Ascending aorta (tissue), 2 donors: ENCODE results near the gene C1QTNF1. TPM values are rescaled to one million over a fixed set of nuclear protein-coding genes. Genes with fewer than 3 reads are reported as not detected.

Experiments used
- DNase-seq, 2 donors: peaks; one replicate each; pipeline ENCODE4 v3.0.0-alpha.2; 2019; ENCODE audit warnings: low spot score in 2 of 2
- H3K27ac ChIP-seq, 2 donors: fragments of 200-600 bp; sonication (generic); one replicate each; pipeline ENCODE4 v1.5.1; 2016 to 2017; ENCODE audit warnings: mild to moderate bottlenecking in 1 of 2
- H3K27me3 ChIP-seq: fragments of 200-600 bp; sonication (generic); one replicate; pipeline ENCODE4 v1.5.1; 2017
- H3K36me3 ChIP-seq, 2 donors: fragments of 200-600 bp; sonication (generic); one replicate each; pipeline ENCODE4 v1.5.1; 2016
- H3K4me1 ChIP-seq, 2 donors: fragments of 200-600 bp; sonication (generic); one replicate each; pipeline ENCODE4 v1.5.1; 2016 to 2017; ENCODE audit warnings: mild to moderate bottlenecking in 1 of 2
- H3K4me3 ChIP-seq, 2 donors: fragments of 200-600 bp; sonication (generic); one replicate each; pipeline ENCODE4 v1.5.1; 2016 to 2017; ENCODE audit warnings: mild to moderate bottlenecking in 1 of 2
- H3K9me3 ChIP-seq, 2 donors: fragments of 200-600 bp; sonication (generic); one replicate each; pipeline ENCODE4 v1.5.1; 2016
- intact Hi-C: fragments of 100-400 bp; cut with DNase I; formaldehyde crosslinking; loops from one replicate; pipeline ENCODE4 v1.15.1; 2023
- total RNA-seq: library from RNA; depleted of rRNA; stranded (reverse); fragments of >200 nt; gene quantifications from one replicate; pipeline ENCODE4 v1.1.0, GENCODE V29; 2016
- TF ChIP-seq, protein P1 (sequence below), 3 experiments: fragments of 200-600 bp in 2 of 3; fragments of 450-650 bp in 1 of 3; sonication (generic) in 2 of 3; IDR thresholded peaks; one replicate each; pipeline ENCODE4 v1.5.1; 2016 to 2019; ENCODE audit warnings: antibody characterized with exemption in 3 of 3, mild to moderate bottlenecking in 1 of 3, moderate library complexity in 1 of 3

C1QTNF1 gene, protein sequence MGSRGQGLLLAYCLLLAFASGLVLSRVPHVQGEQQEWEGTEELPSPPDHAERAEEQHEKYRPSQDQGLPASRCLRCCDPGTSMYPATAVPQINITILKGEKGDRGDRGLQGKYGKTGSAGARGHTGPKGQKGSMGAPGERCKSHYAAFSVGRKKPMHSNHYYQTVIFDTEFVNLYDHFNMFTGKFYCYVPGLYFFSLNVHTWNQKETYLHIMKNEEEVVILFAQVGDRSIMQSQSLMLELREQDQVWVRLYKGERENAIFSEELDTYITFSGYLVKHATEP
- 435 TPM for total RNA-seq

DNA sequence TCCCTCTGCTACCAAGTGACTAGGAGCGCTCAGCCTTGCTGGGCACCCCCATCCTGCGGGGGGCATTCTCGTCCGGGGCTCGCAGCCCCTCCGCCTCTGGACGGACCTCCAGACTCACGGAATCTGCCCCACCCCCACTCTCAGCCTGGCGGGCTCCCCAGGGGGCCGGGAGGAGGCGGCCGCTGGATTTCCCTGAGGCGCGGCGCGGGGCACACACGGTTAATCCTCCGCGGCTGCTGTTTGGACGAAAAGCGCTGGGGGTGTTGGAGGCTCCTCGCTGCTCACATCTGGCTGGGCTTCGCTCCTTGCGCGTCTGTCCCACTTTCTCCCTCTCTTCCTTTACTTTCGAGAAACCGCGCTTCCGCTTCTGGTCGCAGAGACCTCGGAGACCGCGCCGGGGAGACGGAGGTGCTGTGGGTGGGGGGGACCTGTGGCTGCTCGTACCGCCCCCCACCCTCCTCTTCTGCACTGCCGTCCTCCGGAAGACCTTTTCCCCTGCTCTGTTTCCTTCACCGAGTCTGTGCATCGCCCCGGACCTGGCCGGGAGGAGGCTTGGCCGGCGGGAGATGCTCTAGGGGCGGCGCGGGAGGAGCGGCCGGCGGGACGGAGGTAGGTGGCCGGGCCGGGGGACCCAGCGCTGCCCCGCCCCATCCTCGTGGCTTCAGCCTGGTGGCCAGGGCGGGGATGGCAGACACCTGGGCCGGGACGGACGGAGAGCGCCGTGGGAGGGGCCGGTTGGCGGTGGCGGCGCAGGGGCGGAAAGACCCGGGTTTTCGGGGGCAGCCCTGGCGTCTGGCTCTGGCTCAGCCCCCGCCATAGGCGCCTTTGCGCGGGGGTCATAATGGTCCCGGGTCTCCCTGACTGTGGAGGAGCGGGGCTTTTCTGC lies at the start of gene C1QTNF1:
Gene C1QTNF1 (plus strand): TSS at position 284 of the 886 bp plus-strand sequence. CDS start 19,800 bp downstream, outside the sequence.
- peak in 1 of 2 donors; percentile 77 for DNase-seq
- intact Hi-C loops, result loop anchor here (5.0 to 10.0 kb wide), 2 partner anchors 87 to 281 kb away; no protein-coding TSS in a partner anchor
- H3K27me3 ChIP-seq, result no peaks in the 10 kb centered on the region
- H3K4me1 ChIP-seq, result peaks cover 38 to 79% of the 10 kb centered on the region in 2 donors
- no peaks in the 10 kb centered on the region for H3K36me3 ChIP-seq
- no peaks in the 10 kb centered on the region for H3K9me3 ChIP-seq
- TF ChIP-seq, protein P1, sequence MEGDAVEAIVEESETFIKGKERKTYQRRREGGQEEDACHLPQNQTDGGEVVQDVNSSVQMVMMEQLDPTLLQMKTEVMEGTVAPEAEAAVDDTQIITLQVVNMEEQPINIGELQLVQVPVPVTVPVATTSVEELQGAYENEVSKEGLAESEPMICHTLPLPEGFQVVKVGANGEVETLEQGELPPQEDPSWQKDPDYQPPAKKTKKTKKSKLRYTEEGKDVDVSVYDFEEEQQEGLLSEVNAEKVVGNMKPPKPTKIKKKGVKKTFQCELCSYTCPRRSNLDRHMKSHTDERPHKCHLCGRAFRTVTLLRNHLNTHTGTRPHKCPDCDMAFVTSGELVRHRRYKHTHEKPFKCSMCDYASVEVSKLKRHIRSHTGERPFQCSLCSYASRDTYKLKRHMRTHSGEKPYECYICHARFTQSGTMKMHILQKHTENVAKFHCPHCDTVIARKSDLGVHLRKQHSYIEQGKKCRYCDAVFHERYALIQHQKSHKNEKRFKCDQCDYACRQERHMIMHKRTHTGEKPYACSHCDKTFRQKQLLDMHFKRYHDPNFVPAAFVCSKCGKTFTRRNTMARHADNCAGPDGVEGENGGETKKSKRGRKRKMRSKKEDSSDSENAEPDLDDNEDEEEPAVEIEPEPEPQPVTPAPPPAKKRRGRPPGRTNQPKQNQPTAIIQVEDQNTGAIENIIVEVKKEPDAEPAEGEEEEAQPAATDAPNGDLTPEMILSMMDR (IDR thresholded peaks at IDR 0.05), result peak; percentile 51 to 66 (median 61)
- peak within 1 kb of the TSS; percentile 86 to 89 for H3K27ac ChIP-seq
- H3K4me3 ChIP-seq, result peak within 1 kb of the TSS; percentile 68 to 93

DNA sequence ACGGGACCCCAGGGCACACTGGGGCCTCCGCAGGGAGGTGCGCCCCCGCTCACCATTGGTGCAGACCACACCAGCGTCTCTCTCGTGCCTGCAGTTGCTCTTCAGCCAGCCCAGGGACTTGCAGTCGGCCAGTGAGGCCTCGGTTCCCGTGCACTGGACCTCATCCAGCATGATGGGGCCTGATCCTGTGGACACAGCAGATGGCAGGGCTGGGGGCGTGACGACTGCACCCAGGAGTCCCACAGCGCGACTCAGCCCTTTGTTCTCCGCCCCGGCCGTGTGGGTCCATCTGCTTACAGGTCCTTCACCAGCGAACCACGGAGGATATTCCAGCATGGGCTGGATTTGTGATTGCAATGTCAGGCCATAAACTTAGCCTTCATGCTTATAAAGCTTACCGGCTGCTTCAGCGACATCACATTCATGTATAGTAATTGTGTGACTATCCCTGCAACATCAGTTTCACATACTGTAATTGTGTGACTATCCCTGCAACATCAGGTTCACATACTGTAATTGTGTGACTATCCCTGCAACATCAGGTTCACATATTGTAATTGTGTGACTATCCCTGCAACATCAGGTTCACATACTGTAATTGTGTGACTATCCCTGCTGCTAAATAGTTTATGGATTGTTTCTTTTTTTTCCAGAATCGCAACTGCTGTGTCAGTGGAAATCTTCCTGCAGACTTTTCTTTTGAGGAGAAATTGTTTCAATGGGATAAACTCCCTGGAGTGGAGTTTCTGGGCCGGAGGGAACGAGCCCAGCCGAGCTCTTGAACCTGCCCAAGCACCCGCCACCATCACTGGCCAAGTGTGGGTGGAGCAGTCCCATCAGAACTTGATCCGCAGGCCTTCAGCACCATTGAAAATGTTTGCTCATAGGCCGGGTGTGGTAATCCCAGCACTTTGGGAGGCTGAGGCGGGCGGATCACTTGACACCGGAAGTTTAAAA lies 49.1 kb upstream of the C1QTNF1 start:
- peaks cover 7 to 28% of the 10 kb centered on the region in 2 donors for H3K4me1 ChIP-seq
- TF ChIP-seq, protein P1 (IDR thresholded peaks at IDR 0.05), result no peak
- no peaks in the 10 kb centered on the region for H3K9me3 ChIP-seq
- intact Hi-C loops, result loop anchor here (5.0 kb wide), 1 partner anchor 93 kb away; no protein-coding TSS in a partner anchor
- H3K27ac ChIP-seq, result peak overlapping the region; percentile 86 to 87
- DNase-seq, result peak; percentile 40 to 89
- no peaks in the 10 kb centered on the region for H3K36me3 ChIP-seq
- H3K27me3 ChIP-seq, result no peaks in the 10 kb centered on the region
- H3K4me3 ChIP-seq, result peak overlapping the region; percentile 13 to 15

DNA sequence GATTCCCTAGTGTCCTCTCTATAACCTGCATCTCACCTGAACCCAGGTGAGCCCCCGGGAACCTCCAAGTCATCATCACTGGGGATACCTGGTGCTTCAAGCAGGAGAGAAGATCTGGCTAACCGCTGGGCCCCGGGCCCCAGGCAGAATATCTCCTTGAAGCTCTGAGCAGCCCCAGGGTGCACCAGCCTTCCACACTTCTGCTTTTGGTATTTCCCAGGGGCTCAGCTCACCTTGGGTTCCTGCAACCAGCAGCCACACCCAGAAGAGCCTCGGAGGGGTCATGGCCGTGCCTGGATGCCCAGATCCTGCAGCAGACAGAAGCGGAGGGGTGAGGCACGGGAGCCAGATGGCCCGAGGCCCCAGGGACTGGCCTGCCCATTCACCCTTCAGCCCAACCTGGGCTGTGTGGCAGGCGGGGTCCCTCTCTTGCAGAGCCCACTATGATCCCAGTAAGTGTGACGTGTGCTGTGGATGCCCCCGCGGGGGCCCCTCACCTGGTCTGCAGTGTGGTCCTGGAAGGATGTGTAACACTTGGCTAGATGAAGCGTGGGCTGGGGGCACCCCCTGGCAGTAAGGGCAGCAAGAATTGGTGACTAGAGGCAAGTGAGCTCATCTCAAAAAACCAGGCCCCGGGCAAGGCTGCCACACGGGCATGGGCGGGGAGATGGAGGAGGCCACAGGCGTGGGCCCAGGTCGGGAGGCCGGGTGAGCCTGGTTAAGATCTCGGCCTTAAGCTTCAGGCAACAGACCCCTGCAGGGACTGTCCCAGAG lies 46.9 kb upstream of the C1QTNF1 start:
- Histone ChIP-seq H3K4me3 (no peak overlapping the region), H3K4me1 (peaks cover 4 to 31% of the 10 kb centered on the region in 2 donors), H3K27ac (peak overlapping the region; percentile 86 to 87), H3K36me3 (no peaks in the 10 kb centered on the region), H3K9me3 (no peaks in the 10 kb centered on the region), H3K27me3 (no peaks in the 10 kb centered on the region)
- no peak for DNase-seq
- intact Hi-C loops, result no loop called here
- TF ChIP-seq, protein P1 (IDR thresholded peaks at IDR 0.05), result no peak

DNA sequence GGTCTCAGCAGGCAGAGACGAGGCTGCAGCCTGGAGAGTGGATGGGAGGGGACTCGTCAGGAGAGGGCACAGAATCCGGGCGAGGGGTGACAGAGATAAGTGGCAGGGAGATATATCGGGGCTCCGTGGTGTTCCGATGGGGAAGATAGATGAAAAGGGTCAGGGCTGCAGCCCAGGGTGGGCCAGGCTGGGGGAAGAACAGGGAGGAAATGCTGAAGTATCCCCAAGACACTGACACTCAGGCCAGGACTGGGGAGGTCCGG lies 46.4 kb upstream of the C1QTNF1 start:
- no peak for DNase-seq
- Histone ChIP-seq H3K4me1 (peaks cover 4 to 31% of the 10 kb centered on the region in 2 donors), H3K4me3 (no peak overlapping the region), H3K36me3 (no peaks in the 10 kb centered on the region), H3K27me3 (no peaks in the 10 kb centered on the region), H3K27ac (peak overlapping the region in 1 of 2 donors; percentile 86), H3K9me3 (no peaks in the 10 kb centered on the region)
- intact Hi-C loops, result no loop called here
- TF ChIP-seq, protein P1 (IDR thresholded peaks at IDR 0.05), result no peak
